NCI-H774 (cell line): Measurements from ENCODE around the gene ERN2.
"Not testable (repeated sequence)": the region's sequence is repeated elsewhere in the genome, so short reads cannot be mapped to it uniquely, and the experiment has no call there.

Experiments used
- DNase-seq: peaks from one replicate; lab custom pipeline; 2025; lab: John Stamatoyannopoulos, UW

ERN2 gene

GRCh38 chr16:23722613-23723240 lies 9.7 kb upstream of the ERN2 start:
- not testable (repeated sequence) for DNase-seq

GRCh38 chr16:23716484-23716883 lies 3.5 kb upstream of the ERN2 start:
- DNase-seq = no peak

- no peak for DNase-seq
Observed at GRCh38 chr16:23711785-23712184, 1.2 kb downstream of the ERN2 start.

GRCh38 chr16:23710504-23710903 lies 2.5 kb downstream of the ERN2 start:
- no peak for DNase-seq

GRCh38 chr16:23710008-23710407 lies 3.0 kb downstream of the ERN2 start:
- no peak for DNase-seq

- no peak for DNase-seq
Observed at GRCh38 chr16:23709536-23709935, 3.5 kb downstream of the ERN2 start.

GRCh38 chr16:23706439-23706838 lies 6.6 kb downstream of the ERN2 start:
- no peak for DNase-seq

GRCh38 chr16:23705517-23705902 lies 7.5 kb downstream of the ERN2 start:
- no peak for DNase-seq

- DNase-seq = no peak
Observed at GRCh38 chr16:23704772-23705516, 8.1 kb downstream of the ERN2 start.

GRCh38 chr16:23702951-23703350 lies 10.1 kb downstream of the ERN2 start:
- no peak for DNase-seq

- no peak for DNase-seq
Observed at GRCh38 chr16:23701045-23701444, 12.0 kb downstream of the ERN2 start.

GRCh38 chr16:23700509-23700908 lies 12.5 kb downstream of the ERN2 start:
- no peak for DNase-seq

- no peak for DNase-seq
Observed at GRCh38 chr16:23700093-23700492, 12.9 kb downstream of the ERN2 start.

- no peak for DNase-seq
Observed at GRCh38 chr16:23699100-23699499, 13.9 kb downstream of the ERN2 start.

- no peak for DNase-seq
Observed at GRCh38 chr16:23695756-23696155, 17.3 kb downstream of the ERN2 start.

- no peak for DNase-seq
Observed at GRCh38 chr16:23694644-23695373, 18.2 kb downstream of the ERN2 start.

- no peak for DNase-seq
Observed at GRCh38 chr16:23694265-23694643, 18.8 kb downstream of the ERN2 start.

GRCh38 chr16:23692190-23692837 lies 20.7 kb downstream of the ERN2 start:
- no peak for DNase-seq

- DNase-seq = no peak
Observed at GRCh38 chr16:23691483-23692189, 21.4 kb downstream of the ERN2 start.

GRCh38 chr16:23690771-23691482 lies 22.1 kb downstream of the ERN2 start:
- DNase-seq = no peak

GRCh38 chr16:23689442-23690187 lies 23.4 kb downstream of the ERN2 start:
- DNase-seq = no peak
